HEK293 (cell line): ENCODE data around the gene KCNK6.

Source experiments
- CTCF ChIA-PET: fragments of 350-600 bp; formaldehyde crosslinking; extraction: SDS; loops from one replicate; lab custom pipeline; 2021; ENCODE audit warnings: antibody characterized with exemption; lab: Yijun Ruan, JAX
- POLR2A ChIA-PET: fragments of 300-600 bp; formaldehyde crosslinking; extraction: SDS; loops from one replicate; lab custom pipeline; 2020; ENCODE audit warnings: antibody characterized with exemption, inconsistent platforms; lab: Yijun Ruan, JAX
- H3K27ac ChIP-seq: fragments of 200-500 bp; sonication (Bioruptor generic); 2 replicates; pipeline ENCODE4 v1.5.1; 2014; ENCODE audit warnings: low read depth, low read length, control low read depth, inconsistent platforms; ENCODE audit errors: extremely low read depth
- H3K36me3 ChIP-seq, 2 experiments: fragments of 200-500 bp in 1 of 2; sonication (Bioruptor generic) in 1 of 2; 1 replicate in 1 of 2; 2 replicates in 1 of 2; pipeline ENCODE4 v1.5.1; 2014 to 2017; ENCODE audit warnings: inconsistent platforms in 2 of 2, low read length in 2 of 2; ENCODE audit not compliant: control insufficient read depth in 2 of 2, insufficient read depth in 1 of 2
- H3K4me1 ChIP-seq: fragments of 200-500 bp; sonication (Bioruptor generic); 2 replicates; pipeline ENCODE4 v1.5.1; 2014; ENCODE audit warnings: mild to moderate bottlenecking, low read length, inconsistent platforms; ENCODE audit not compliant: control insufficient read depth, insufficient read depth
- H3K4me3 ChIP-seq: 2 replicates; pipeline ENCODE4 v1.5.1; 2011; ENCODE audit warnings: low read depth, mild to moderate bottlenecking, control low read depth, low read length, moderate library complexity
- H3K9me3 ChIP-seq: fragments of 200-500 bp; sonication (Bioruptor generic); 2 replicates; pipeline ENCODE4 v1.5.1; 2014; ENCODE audit warnings: low read depth, low read length, inconsistent platforms; ENCODE audit not compliant: control insufficient read depth, insufficient read depth
- GLIS2 ChIP-seq: fragments of 450-650 bp; formaldehyde crosslinking; IDR thresholded peaks from 2 replicates; pipeline ENCODE4 v1.5.1; 2016; ENCODE audit warnings: missing biosample characterization, missing genetic modification characterization
- OSR2 ChIP-seq: fragments of 450-650 bp; formaldehyde crosslinking; IDR thresholded peaks from 2 replicates; pipeline ENCODE4 v1.5.1; 2016; ENCODE audit warnings: missing biosample characterization, missing genetic modification characterization
- SCRT1 ChIP-seq: fragments of 450-650 bp; formaldehyde crosslinking; IDR thresholded peaks from 2 replicates; pipeline ENCODE4 v1.5.1; 2016; ENCODE audit warnings: missing biosample characterization, missing genetic modification characterization, borderline replicate concordance
- SP2 ChIP-seq: fragments of 450-650 bp; formaldehyde crosslinking; IDR thresholded peaks from 2 replicates; pipeline ENCODE4 v1.5.1; 2016; ENCODE audit warnings: missing biosample characterization, missing genetic modification characterization
- ZFHX2 ChIP-seq: fragments of 450-650 bp; formaldehyde crosslinking; conservative IDR thresholded peaks from 2 replicates; pipeline ENCODE4 v1.5.1; 2016; ENCODE audit warnings: missing biosample characterization, missing genetic modification characterization
- ZNF202 ChIP-seq: fragments of 450-650 bp; formaldehyde crosslinking; IDR thresholded peaks from 2 replicates; pipeline ENCODE4 v1.5.1; 2016; ENCODE audit warnings: missing biosample characterization, missing genetic modification characterization, borderline replicate concordance
- ZNF416 ChIP-seq: fragments of 450-650 bp; formaldehyde crosslinking; IDR thresholded peaks from 2 replicates; pipeline ENCODE4 v1.5.1; 2016; ENCODE audit warnings: missing biosample characterization, missing genetic modification characterization
- ZNF433 ChIP-seq: fragments of 450-650 bp; formaldehyde crosslinking; IDR thresholded peaks from 2 replicates; pipeline ENCODE4 v1.5.1; 2016; ENCODE audit warnings: missing biosample characterization, missing genetic modification characterization, low read depth
- ZNF549 ChIP-seq: fragments of 450-650 bp; IDR thresholded peaks from 2 replicates; pipeline ENCODE4 v1.5.1; 2018; ENCODE audit warnings: missing biosample characterization, missing genetic modification characterization, mild to moderate bottlenecking, inconsistent platforms, moderate library complexity
- ZNF664 ChIP-seq: fragments of 450-650 bp; formaldehyde crosslinking; IDR thresholded peaks from 2 replicates; pipeline ENCODE4 v1.5.1; 2016; ENCODE audit warnings: missing biosample characterization, missing genetic modification characterization
- ZXDB ChIP-seq: fragments of 450-650 bp; formaldehyde crosslinking; IDR thresholded peaks from 2 replicates; pipeline ENCODE4 v1.5.1; 2016; ENCODE audit warnings: missing biosample characterization, missing genetic modification characterization
- TF ChIP-seq, protein P1 (sequence below): fragments of 450-650 bp; formaldehyde crosslinking; IDR thresholded peaks from 2 replicates; pipeline ENCODE4 v1.5.1; 2016; ENCODE audit warnings: missing biosample characterization, missing genetic modification characterization
- TF ChIP-seq, protein P2 (sequence below): fragments of 450-650 bp; formaldehyde crosslinking; conservative IDR thresholded peaks from 2 replicates; pipeline ENCODE4 v1.5.1; 2016; ENCODE audit warnings: low read depth, missing biosample characterization, missing genetic modification characterization
- TF ChIP-seq, protein P3 (sequence below): fragments of 450-650 bp; formaldehyde crosslinking; IDR thresholded peaks from 2 replicates; pipeline ENCODE4 v1.5.1; 2016; ENCODE audit warnings: missing biosample characterization, missing genetic modification characterization, low read depth
- TF ChIP-seq, protein P4 (sequence below): fragments of 450-650 bp; formaldehyde crosslinking; IDR thresholded peaks from 2 replicates; pipeline ENCODE4 v1.5.1; 2016; ENCODE audit warnings: missing biosample characterization, missing genetic modification characterization

Gene KCNK6

DNA sequence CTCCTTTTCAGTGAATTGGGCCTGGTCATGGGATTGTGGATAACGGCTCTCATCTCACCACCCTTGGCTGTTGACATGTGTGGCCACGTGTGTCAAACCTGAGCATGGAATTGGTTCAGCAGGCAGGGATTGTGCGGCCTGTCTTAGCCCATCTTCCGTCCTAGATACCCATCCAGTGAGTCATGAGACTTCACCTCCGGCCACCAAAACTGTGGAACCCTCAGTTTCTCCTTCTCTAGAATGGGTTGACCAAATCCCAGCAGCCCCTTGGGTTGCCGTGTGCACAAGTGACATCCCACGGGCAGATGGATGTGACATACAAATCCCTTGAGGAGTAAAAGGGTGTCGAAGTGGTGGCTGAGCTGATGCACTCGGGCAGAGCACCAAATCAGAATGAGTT, 61.5 kb downstream of the KCNK6 start:
- CTCF ChIA-PET = interaction anchor here (0.6 kb wide), 2 partner anchors 50 to 98 kb away, joined by 3 to 4 read pairs; no protein-coding TSS in a partner anchor
- peaks cover 5% of the 10 kb centered on the region for H3K4me1 ChIP-seq
- TF ChIP-seq, protein P1, sequence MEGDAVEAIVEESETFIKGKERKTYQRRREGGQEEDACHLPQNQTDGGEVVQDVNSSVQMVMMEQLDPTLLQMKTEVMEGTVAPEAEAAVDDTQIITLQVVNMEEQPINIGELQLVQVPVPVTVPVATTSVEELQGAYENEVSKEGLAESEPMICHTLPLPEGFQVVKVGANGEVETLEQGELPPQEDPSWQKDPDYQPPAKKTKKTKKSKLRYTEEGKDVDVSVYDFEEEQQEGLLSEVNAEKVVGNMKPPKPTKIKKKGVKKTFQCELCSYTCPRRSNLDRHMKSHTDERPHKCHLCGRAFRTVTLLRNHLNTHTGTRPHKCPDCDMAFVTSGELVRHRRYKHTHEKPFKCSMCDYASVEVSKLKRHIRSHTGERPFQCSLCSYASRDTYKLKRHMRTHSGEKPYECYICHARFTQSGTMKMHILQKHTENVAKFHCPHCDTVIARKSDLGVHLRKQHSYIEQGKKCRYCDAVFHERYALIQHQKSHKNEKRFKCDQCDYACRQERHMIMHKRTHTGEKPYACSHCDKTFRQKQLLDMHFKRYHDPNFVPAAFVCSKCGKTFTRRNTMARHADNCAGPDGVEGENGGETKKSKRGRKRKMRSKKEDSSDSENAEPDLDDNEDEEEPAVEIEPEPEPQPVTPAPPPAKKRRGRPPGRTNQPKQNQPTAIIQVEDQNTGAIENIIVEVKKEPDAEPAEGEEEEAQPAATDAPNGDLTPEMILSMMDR (tag by site-specific recombination) = no peak
- TF ChIP-seq ZNF202 (tag by site-specific recombination) (no peak), ZNF549 (no peak), ZNF433 (tag by site-specific recombination) (no peak), SP2 (no peak), ZXDB (no peak), ZNF664 (tag by site-specific recombination) (no peak), OSR2 (tag by site-specific recombination) (no peak), ZNF416 (no peak), GLIS2 (tag by site-specific recombination) (no peak), SCRT1 (no peak), ZFHX2 (tag by site-specific recombination) (no peak)
- TF ChIP-seq, protein P2, sequence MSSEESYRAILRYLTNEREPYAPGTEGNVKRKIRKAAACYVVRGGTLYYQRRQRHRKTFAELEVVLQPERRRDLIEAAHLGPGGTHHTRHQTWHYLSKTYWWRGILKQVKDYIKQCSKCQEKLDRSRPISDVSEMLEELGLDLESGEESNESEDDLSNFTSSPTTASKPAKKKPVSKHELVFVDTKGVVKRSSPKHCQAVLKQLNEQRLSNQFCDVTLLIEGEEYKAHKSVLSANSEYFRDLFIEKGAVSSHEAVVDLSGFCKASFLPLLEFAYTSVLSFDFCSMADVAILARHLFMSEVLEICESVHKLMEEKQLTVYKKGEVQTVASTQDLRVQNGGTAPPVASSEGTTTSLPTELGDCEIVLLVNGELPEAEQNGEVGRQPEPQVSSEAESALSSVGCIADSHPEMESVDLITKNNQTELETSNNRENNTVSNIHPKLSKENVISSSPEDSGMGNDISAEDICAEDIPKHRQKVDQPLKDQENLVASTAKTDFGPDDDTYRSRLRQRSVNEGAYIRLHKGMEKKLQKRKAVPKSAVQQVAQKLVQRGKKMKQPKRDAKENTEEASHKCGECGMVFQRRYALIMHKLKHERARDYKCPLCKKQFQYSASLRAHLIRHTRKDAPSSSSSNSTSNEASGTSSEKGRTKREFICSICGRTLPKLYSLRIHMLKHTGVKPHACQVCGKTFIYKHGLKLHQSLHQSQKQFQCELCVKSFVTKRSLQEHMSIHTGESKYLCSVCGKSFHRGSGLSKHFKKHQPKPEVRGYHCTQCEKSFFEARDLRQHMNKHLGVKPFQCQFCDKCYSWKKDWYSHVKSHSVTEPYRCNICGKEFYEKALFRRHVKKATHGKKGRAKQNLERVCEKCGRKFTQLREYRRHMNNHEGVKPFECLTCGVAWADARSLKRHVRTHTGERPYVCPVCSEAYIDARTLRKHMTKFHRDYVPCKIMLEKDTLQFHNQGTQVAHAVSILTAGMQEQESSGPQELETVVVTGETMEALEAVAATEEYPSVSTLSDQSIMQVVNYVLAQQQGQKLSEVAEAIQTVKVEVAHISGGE (tag by site-specific recombination) = no peak
- TF ChIP-seq, protein P3, sequence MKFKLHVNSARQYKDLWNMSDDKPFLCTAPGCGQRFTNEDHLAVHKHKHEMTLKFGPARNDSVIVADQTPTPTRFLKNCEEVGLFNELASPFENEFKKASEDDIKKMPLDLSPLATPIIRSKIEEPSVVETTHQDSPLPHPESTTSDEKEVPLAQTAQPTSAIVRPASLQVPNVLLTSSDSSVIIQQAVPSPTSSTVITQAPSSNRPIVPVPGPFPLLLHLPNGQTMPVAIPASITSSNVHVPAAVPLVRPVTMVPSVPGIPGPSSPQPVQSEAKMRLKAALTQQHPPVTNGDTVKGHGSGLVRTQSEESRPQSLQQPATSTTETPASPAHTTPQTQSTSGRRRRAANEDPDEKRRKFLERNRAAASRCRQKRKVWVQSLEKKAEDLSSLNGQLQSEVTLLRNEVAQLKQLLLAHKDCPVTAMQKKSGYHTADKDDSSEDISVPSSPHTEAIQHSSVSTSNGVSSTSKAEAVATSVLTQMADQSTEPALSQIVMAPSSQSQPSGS (tag by site-specific recombination) = no peak
- TF ChIP-seq, protein P4, sequence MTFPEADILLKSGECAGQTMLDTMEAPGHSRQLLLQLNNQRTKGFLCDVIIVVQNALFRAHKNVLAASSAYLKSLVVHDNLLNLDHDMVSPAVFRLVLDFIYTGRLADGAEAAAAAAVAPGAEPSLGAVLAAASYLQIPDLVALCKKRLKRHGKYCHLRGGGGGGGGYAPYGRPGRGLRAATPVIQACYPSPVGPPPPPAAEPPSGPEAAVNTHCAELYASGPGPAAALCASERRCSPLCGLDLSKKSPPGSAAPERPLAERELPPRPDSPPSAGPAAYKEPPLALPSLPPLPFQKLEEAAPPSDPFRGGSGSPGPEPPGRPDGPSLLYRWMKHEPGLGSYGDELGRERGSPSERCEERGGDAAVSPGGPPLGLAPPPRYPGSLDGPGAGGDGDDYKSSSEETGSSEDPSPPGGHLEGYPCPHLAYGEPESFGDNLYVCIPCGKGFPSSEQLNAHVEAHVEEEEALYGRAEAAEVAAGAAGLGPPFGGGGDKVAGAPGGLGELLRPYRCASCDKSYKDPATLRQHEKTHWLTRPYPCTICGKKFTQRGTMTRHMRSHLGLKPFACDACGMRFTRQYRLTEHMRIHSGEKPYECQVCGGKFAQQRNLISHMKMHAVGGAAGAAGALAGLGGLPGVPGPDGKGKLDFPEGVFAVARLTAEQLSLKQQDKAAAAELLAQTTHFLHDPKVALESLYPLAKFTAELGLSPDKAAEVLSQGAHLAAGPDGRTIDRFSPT (tag by site-specific recombination) = no peak
- no peak overlapping the region for H3K4me3 ChIP-seq
- peaks cover 82 to 87% of the 10 kb centered on the region in 2 experiments for H3K36me3 ChIP-seq
- POLR2A ChIA-PET = interaction anchor here (0.8 to 1.4 kb wide), 3 partner anchors 13 to 22 kb away, joined by 3 read pairs; partner anchors contain the start of gene FAM98C
- H3K9me3 ChIP-seq = no peaks in the 10 kb centered on the region
- H3K27ac ChIP-seq = no peak overlapping the region
